GM12891 (cell line): ENCODE measurements around the gene SRCIN1.
"Not testable (repeated sequence)": the region's sequence is repeated elsewhere in the genome, so short reads cannot be mapped to it uniquely, and the experiment has no call there.

Source experiments
- DNase-seq: peaks from one replicate; pipeline ENCODE4 v3.0.0; 2011; ENCODE audit warnings: low spot score; ENCODE audit not compliant: insufficient read length
- FAIRE-seq: peaks from 2 replicates; lab custom pipeline; 2011; peaks lifted over from hg19 to GRCh38; lab: Jason Lieb, UNC
- PAX5 ChIP-seq: IDR thresholded peaks from 2 replicates; pipeline ENCODE4 v1.6.1; 2011; ENCODE audit warnings: low read length, moderate library complexity, mild to moderate bottlenecking; ENCODE audit not compliant: insufficient read depth, severe bottlenecking
- POLR2A ChIP-seq: IDR thresholded peaks from 2 replicates; pipeline ENCODE4 v1.6.1; 2011; ENCODE audit warnings: low read depth, low read length, control low read depth
- POLR2AphosphoS5 ChIP-seq: IDR thresholded peaks from 2 replicates; pipeline ENCODE4 v1.6.1; 2011; ENCODE audit warnings: low read depth, low read length, control low read depth
- POU2F2 ChIP-seq: IDR thresholded peaks from 2 replicates; pipeline ENCODE4 v1.6.1; 2011; ENCODE audit warnings: low read depth, mild to moderate bottlenecking, control low read depth, low read length, moderate library complexity
- SPI1 ChIP-seq: IDR thresholded peaks from 2 replicates; pipeline ENCODE4 v1.6.1; 2011; ENCODE audit warnings: low read depth, low read length, control low read depth
- TAF1 ChIP-seq: IDR thresholded peaks from 2 replicates; pipeline ENCODE4 v1.6.1; 2011; ENCODE audit warnings: low read depth, low read length, control low read depth

SRCIN1 gene

GRCh38 chr17:38498353-38498752 is 107.4 kb downstream of the SRCIN1 start:
- TF ChIP-seq TAF1 (no peak), PAX5 (no peak), POLR2AphosphoS5 (no peak), POU2F2 (no peak), POLR2A (no peak), SPI1 (no peak)
- FAIRE-seq (no peak), DNase-seq (no peak)

DNA sequence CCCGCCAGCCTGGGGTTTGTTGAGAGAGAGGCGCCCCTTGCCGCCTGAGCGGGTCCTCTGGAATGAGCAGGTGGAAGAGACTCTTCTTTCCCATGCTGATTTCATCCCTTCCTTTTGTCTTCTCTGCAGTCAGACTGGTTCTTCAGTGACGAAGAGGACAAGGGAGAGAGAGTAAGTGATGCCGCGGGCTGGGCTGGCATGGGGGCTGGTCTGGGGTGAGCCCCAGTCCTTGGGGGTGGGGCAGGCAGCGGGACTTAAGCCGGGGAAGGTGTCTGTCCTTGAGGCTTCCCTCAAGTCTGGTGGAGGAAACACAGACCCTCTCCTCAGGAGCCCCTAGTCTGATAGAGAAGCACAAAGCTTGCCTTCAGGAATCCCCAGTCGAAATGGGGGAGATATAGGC is 108.1 kb downstream of the SRCIN1 start:
- DNase-seq, FAIRE-seq: not testable (repeated sequence)

DNA sequence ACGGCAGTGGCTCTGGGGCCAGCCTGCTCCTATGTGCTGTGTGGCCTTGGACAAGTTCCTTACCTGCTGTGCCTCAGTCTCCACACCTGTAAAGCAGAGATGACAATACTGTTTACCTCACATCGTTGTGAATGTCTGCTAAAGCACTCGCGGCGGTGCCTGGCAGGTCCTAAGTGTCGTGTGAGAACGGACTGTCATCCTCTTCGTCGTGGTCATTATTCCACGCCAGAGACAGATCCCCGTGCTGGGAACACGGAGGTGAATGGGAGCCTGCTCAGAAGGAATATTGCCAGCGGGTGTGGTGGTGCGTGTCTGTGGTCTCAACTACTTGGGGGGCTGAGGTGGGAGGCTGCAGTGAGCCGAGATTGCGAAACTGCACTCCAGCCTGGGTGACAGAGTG is 111.6 kb downstream of the SRCIN1 start:
- not testable (repeated sequence) for FAIRE-seq, DNase-seq

GRCh38 chr17:38492067-38493040 is 113.4 kb downstream of the SRCIN1 start:
- not testable (repeated sequence) for FAIRE-seq
- peak; percentile 53 for DNase-seq

DNA sequence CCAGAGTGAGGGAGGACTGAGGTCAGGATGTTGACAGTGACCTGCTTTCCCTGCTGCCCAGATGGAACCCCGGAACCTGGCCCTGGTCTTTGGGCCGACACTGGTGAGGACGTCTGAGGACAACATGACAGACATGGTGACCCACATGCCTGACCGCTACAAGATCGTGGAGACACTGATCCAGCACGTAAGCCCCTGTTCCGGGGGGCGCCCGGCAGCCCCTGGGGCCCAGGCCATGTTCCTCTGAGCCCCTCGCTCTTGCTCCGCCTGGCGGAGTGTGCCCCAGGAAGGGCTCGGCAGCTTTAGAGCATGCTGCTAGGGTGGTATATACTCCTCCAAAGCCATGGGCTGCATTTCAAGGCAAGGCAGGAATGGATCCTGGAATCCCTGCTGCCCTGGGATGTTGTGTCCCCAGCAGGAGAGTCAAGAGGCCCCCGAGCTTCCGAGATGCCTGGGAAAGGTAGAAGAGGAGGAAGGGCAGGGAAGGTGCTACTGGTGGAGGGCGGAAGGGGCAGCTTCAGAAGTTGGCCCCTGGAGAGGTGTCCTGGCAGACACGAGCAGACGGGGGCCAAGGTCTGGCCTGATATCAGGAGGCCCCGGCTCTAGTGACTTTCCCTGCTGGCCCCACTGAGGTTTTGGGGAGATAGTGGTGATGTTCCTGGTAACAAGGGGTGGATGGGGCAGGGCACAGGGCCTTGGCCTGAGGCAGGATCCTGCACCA is 114.2 kb downstream of the SRCIN1 start:
- FAIRE-seq, DNase-seq: not testable (repeated sequence)

DNA sequence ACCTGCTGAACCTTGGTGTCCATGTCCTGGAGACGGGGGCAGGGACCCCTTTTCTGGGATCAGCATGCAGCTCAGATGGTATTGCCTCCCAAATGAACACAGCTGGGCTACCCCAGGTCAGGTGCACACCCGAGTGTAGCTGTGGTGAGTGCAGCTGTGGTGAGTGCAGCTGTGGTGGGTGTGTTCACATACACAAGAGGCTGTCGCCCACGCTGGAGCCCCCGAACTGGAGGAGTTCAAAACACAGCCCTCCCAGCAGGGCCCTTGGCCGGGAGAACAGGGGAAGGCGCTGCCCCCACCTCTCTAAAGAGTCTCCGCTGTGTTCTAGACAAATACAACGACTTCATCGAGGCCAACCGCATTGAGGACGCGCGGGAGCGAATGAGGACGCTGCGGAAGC is 116.0 kb downstream of the SRCIN1 start:
- DNase-seq, FAIRE-seq: not testable (repeated sequence)

DNA sequence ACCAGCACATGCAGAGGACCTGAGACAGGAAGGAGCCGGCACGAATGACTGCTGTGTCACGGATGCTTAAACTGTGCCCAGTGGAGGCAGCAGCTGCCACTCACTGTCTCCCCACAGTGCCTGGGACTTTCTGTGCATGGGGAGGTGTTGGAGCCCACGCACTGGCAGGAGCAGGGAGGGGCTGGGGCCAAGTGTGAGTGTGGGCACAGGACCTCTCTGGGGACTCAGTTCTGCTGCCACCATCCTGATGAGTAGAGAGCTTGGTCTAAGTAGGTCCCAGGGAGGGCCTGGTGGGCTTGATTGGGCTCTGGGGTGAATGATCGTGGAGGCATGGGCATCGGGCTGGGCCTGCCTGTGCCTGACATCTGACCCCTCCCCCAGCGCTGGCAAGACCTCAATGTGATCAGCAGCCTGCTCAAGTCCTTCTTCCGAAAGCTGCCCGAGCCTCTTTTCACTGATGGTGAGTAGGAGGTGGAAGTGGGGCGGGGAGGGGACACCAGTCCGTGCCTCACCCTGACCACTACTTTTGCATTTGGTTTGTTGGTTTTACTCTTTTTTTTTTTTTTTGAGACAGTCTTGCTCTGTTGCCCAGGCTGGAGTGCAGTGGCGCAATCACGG is 120.0 kb downstream of the SRCIN1 start:
- not testable (repeated sequence) for FAIRE-seq
- DNase-seq, result peak; percentile 36
- TF ChIP-seq POLR2A (peak; percentile 99), POU2F2 (peak; percentile 97), POLR2AphosphoS5 (peak; percentile 99)

DNA sequence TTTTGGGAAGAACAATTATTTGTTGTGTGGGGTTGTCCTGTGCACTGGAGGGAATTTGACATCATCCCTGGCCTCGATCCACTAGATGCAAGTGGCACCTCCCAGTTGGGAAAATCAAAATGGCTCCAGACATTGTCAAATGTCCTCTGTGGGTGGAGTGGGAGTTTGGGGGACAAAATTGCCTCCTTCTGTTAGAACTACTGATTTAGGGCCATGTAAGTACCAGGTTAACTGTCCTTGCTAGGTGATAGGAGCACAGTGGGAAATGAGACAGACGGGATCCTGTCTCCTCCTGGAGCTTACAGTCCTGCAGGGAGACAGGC is 120.6 kb downstream of the SRCIN1 start:
- TF ChIP-seq POU2F2 (no peak), PAX5 (no peak), POLR2AphosphoS5 (no peak), POLR2A (no peak), TAF1 (no peak), SPI1 (no peak)
- FAIRE-seq (no peak), DNase-seq (no peak)

GRCh38 chr17:38484242-38485145 is 121.3 kb downstream of the SRCIN1 start:
- not testable (repeated sequence) for FAIRE-seq, DNase-seq

DNA sequence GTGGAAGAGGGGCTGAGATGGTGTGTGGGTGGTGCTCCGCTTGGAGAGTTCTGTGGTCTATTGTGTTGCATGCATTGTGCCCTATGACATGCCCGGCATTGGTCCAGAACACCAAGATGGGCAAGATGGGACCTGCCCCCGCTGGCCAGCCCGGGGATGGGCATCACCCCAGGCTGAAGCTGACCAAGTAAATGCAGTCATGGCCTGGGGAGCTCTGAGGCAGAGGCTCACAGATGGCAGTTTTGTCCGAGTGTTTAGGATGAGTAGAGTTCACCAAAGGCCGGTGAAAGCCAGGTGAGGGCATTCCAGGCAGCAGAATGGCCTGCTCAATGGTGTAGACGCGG is 123.1 kb downstream of the SRCIN1 start:
- FAIRE-seq, DNase-seq: not testable (repeated sequence)

GRCh38 chr17:38482039-38482699 is 123.6 kb downstream of the SRCIN1 start:
- FAIRE-seq, DNase-seq: not testable (repeated sequence)
